Progenitor cell of endocrine pancreas (in vitro differentiated cells): ENCODE measurements around the gene HS3ST4. TPM values are rescaled to one million over a fixed set of nuclear protein-coding genes. Genes with fewer than 3 reads are reported as not detected.

Source experiments
- DNase-seq: peaks from one replicate; pipeline ENCODE4 v3.0.0; 2021; ENCODE audit warnings: low spot score; ENCODE audit not compliant: unreplicated experiment
- H3K27ac Mint-ChIP-seq: 2 replicates; pipeline ENCODE4 v1.8.0; 2021; ENCODE audit warnings: mild to moderate bottlenecking, moderate library complexity, mixed read lengths
- H3K27me3 Mint-ChIP-seq: 2 replicates; pipeline ENCODE4 v1.8.0; 2021; ENCODE audit warnings: mixed read lengths
- H3K36me3 Mint-ChIP-seq: 2 replicates; pipeline ENCODE4 v1.8.0; 2022; ENCODE audit warnings: mixed read lengths; ENCODE audit not compliant: insufficient read depth
- H3K4me1 Mint-ChIP-seq: 2 replicates; pipeline ENCODE4 v1.8.0; 2021; ENCODE audit warnings: low read depth, mixed read lengths
- H3K4me3 Mint-ChIP-seq: 2 replicates; pipeline ENCODE4 v1.8.0; 2021; ENCODE audit warnings: low read depth, mild to moderate bottlenecking, moderate library complexity, mixed read lengths
- H3K9me3 Mint-ChIP-seq: 2 replicates; pipeline ENCODE4 v1.8.0; 2021; ENCODE audit warnings: low read depth, mixed read lengths
- total RNA-seq: library from RNA; stranded (reverse); gene quantifications from 2 replicates; pipeline ENCODE4 v1.2.1, GENCODE V29; 2021
- TF ChIP-seq, protein P1 (sequence below): fragments of 200-600 bp; sonication (generic); IDR thresholded peaks from one replicate; pipeline ENCODE4 v1.5.0; 2021; ENCODE audit warnings: antibody characterized with exemption, mild to moderate bottlenecking; ENCODE audit not compliant: unreplicated experiment

The HS3ST4 gene
- total RNA-seq, 1 donor from 2014 or later = 0.67 TPM

- TF ChIP-seq, protein P1, sequence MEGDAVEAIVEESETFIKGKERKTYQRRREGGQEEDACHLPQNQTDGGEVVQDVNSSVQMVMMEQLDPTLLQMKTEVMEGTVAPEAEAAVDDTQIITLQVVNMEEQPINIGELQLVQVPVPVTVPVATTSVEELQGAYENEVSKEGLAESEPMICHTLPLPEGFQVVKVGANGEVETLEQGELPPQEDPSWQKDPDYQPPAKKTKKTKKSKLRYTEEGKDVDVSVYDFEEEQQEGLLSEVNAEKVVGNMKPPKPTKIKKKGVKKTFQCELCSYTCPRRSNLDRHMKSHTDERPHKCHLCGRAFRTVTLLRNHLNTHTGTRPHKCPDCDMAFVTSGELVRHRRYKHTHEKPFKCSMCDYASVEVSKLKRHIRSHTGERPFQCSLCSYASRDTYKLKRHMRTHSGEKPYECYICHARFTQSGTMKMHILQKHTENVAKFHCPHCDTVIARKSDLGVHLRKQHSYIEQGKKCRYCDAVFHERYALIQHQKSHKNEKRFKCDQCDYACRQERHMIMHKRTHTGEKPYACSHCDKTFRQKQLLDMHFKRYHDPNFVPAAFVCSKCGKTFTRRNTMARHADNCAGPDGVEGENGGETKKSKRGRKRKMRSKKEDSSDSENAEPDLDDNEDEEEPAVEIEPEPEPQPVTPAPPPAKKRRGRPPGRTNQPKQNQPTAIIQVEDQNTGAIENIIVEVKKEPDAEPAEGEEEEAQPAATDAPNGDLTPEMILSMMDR = no peak
- Mint-ChIP-seq H3K9me3 (no peaks in the 10 kb centered on the region), H3K27me3 (peaks cover 58% of the 10 kb centered on the region), H3K36me3 (no peaks in the 10 kb centered on the region), H3K4me1 (no peaks in the 10 kb centered on the region), H3K4me3 (no peak overlapping the region), H3K27ac (no peak overlapping the region)
- DNase-seq = no peak
These were observed 358.7 kb downstream of the HS3ST4 start for GRCh38 chr16:26050472-26050871.

GRCh38 chr16:26051063-26051462 is 359.3 kb downstream of the HS3ST4 start:
- Mint-ChIP-seq H3K4me1 (no peaks in the 10 kb centered on the region), H3K9me3 (no peaks in the 10 kb centered on the region), H3K36me3 (no peaks in the 10 kb centered on the region), H3K4me3 (no peak overlapping the region), H3K27ac (no peak overlapping the region), H3K27me3 (peaks cover 58% of the 10 kb centered on the region)
- TF ChIP-seq, protein P1 = no peak
- DNase-seq = no peak

GRCh38 chr16:26053889-26054288 is 362.1 kb downstream of the HS3ST4 start:
- H3K4me3 Mint-ChIP-seq = no peak overlapping the region
- no peak for DNase-seq
- TF ChIP-seq, protein P1 = no peak
- H3K27me3 Mint-ChIP-seq = peaks cover 46% of the 10 kb centered on the region
- H3K27ac Mint-ChIP-seq = no peak overlapping the region
- H3K36me3 Mint-ChIP-seq = no peaks in the 10 kb centered on the region
- H3K9me3 Mint-ChIP-seq = no peaks in the 10 kb centered on the region
- no peaks in the 10 kb centered on the region for H3K4me1 Mint-ChIP-seq

- TF ChIP-seq, protein P1 = no peak
- Mint-ChIP-seq H3K4me3 (no peak overlapping the region), H3K27ac (no peak overlapping the region), H3K27me3 (peaks cover 27% of the 10 kb centered on the region), H3K9me3 (no peaks in the 10 kb centered on the region), H3K4me1 (no peaks in the 10 kb centered on the region), H3K36me3 (no peaks in the 10 kb centered on the region)
- DNase-seq = no peak
These were observed 366.6 kb downstream of the HS3ST4 start for GRCh38 chr16:26058326-26058725.

GRCh38 chr16:26070302-26071100 is 378.7 kb downstream of the HS3ST4 start:
- H3K27me3 Mint-ChIP-seq = peaks cover 5% of the 10 kb centered on the region
- TF ChIP-seq, protein P1 = no peak
- H3K4me3 Mint-ChIP-seq = no peak overlapping the region
- H3K36me3 Mint-ChIP-seq = no peaks in the 10 kb centered on the region
- peaks cover 2% of the 10 kb centered on the region for H3K4me1 Mint-ChIP-seq
- H3K9me3 Mint-ChIP-seq = no peaks in the 10 kb centered on the region
- H3K27ac Mint-ChIP-seq = no peak overlapping the region
- DNase-seq = no peak
